ENCODE measurements around the gene MTCL1. TPM values are rescaled to one million over a fixed set of nuclear protein-coding genes. Genes with fewer than 3 reads are reported as not detected.
"Not testable (repeated sequence)": the region's sequence is repeated elsewhere in the genome, so short reads cannot be mapped to it uniquely, and the experiment has no call there.

Gene MTCL1
- total RNA-seq, 2 experiments from 2014 or later = 0.14 to 0.43 TPM

GRCh38 chr18:8757396-8757997 lies 52.1 kb downstream of the MTCL1 start:
- peaks cover 10% of the 10 kb centered on the region for H3K9me3 Mint-ChIP-seq
- H3K4me1 Mint-ChIP-seq = peaks cover 20% of the 10 kb centered on the region
- no peak overlapping the region for H3K4me3 Mint-ChIP-seq
- peaks cover 1% of the 10 kb centered on the region for H3K36me3 Mint-ChIP-seq
- peaks cover 20% of the 10 kb centered on the region for H3K27me3 Mint-ChIP-seq
- H3K27ac Mint-ChIP-seq = no peak overlapping the region
- DNase-seq = no peak

DNA sequence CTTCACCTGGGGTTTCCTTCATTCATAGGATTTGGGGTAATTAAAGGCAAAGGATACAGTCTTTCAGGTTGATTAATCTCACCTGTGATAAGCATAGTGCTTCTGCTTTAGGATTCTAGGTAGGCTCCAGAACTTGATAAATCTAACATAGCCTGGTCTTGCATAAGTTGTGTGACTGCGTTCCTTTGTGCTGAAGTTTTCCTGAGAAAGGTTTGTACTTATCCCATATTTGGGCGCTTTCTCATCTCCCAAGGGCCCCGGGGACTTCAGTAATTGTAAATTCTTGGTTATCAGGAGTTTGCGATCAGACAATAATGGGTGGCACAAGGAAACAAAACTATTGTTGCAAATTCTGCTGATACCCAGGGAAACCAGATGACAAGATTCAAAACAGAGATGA lies 53.1 kb downstream of the MTCL1 start:
- Mint-ChIP-seq H3K4me3 (no peak overlapping the region), H3K9me3 (peaks cover 11% of the 10 kb centered on the region), H3K27me3 (peaks cover 20% of the 10 kb centered on the region)

DNA sequence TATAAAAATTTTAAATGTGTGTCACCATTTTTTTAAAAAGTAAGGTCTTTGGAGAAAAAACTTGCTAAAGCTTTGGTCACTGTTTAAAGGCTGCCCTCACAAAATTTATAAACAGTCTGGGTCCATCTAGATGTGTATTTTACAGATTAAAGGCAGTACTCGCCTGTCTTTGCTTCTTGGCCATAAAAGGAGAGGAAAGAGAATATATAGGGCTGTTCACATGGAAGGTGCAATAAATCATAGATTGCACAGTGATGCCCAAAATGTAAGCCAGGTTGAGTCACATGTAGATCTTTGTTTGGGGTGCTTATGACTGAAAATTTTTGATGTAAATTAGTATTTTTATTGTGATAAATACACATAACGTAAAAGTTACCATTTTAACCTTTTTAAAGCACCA lies 55.6 kb downstream of the MTCL1 start:
- no peak overlapping the region for H3K4me3 Mint-ChIP-seq
- DNase-seq = no peak
- H3K9me3 Mint-ChIP-seq = peaks cover 11% of the 10 kb centered on the region
- peaks cover 2% of the 10 kb centered on the region for H3K36me3 Mint-ChIP-seq
- H3K27ac Mint-ChIP-seq = no peak overlapping the region
- H3K27me3 Mint-ChIP-seq = peaks cover 20% of the 10 kb centered on the region
- H3K4me1 Mint-ChIP-seq = peaks cover 1% of the 10 kb centered on the region

More for the DNA sequence above, 53.1 kb downstream of the MTCL1 start:
- Mint-ChIP-seq H3K36me3 (peaks cover 2% of the 10 kb centered on the region), H3K27ac (no peak overlapping the region), H3K4me1 (peaks cover 20% of the 10 kb centered on the region)
- no peak for DNase-seq

- DNase-seq, H3K4me1 Mint-ChIP-seq, H3K4me3 Mint-ChIP-seq, H3K27ac Mint-ChIP-seq, H3K36me3 Mint-ChIP-seq: not testable (repeated sequence)
- Mint-ChIP-seq H3K27me3 (peaks cover 20% of the 10 kb centered on the region), H3K9me3 (peaks cover 11% of the 10 kb centered on the region)
These were observed 56.2 kb downstream of the MTCL1 start for GRCh38 chr18:8761535-8761934.

GRCh38 chr18:8762968-8763367 lies 57.6 kb downstream of the MTCL1 start:
- H3K27me3 Mint-ChIP-seq = peaks cover 16% of the 10 kb centered on the region
- peaks cover 11% of the 10 kb centered on the region for H3K9me3 Mint-ChIP-seq
- no peak overlapping the region for H3K4me3 Mint-ChIP-seq
- H3K4me1 Mint-ChIP-seq = no peaks in the 10 kb centered on the region
- DNase-seq = no peak
- peaks cover 2% of the 10 kb centered on the region for H3K36me3 Mint-ChIP-seq
- no peak overlapping the region for H3K27ac Mint-ChIP-seq

DNA sequence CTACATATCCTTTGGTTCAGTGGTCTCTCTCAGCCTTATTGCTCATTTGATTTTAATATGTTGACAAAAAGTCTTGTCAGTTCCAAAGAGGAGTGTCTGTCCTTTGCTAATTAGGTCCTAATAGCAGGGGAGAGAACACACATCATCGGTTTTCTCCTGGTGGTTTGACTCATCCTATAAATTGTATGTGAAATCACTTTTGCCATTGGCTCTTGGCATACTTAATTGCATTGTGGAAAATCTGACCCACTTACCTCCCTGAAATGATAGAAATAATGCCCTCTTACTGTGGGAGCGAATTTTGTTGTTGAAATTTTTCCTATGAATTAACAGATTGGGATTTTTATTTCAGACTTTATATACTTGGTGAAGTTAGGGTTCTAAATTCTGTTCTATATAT lies 58.3 kb downstream of the MTCL1 start:
- peaks cover 9% of the 10 kb centered on the region for H3K27me3 Mint-ChIP-seq
- H3K4me3 Mint-ChIP-seq = no peak overlapping the region
- no peaks in the 10 kb centered on the region for H3K4me1 Mint-ChIP-seq
- H3K36me3 Mint-ChIP-seq = peaks cover 2% of the 10 kb centered on the region
- DNase-seq = no peak
- H3K27ac Mint-ChIP-seq = no peak overlapping the region
- peaks cover 11% of the 10 kb centered on the region for H3K9me3 Mint-ChIP-seq

DNA sequence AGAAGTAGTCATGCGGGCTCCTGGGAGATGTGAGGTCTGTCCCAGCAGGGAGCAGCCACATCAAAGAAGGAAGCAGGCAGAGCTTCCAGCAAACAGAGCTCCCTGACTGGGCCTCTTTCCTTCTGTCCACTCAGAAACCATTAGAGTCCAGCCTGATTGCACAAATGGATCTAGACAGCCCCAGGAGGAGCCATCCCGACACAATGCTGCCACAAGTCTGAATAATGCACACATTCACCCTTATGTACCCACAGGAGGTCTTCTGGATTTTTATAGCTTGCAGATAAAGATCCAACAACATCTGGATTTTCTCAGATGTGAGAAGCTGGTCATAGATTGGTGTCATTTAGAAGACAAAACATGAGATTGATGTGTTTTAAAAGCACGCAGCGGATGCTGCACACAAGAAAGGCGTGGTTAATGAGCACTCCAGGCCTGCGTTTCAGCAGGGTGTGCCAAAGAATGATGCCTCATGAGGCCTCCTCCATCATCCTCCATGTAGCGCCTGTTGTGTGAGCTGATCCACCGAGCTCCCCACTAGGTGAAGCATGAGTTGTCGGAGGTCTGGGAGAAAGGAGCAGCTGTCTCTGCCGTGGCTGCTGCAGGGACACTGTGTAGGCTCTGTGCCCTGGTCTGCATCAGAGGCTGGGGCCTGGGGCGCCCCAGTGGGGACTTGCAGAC lies 60.6 kb downstream of the MTCL1 start:
- Mint-ChIP-seq H3K9me3 (peaks cover 11% of the 10 kb centered on the region), H3K4me1 (no peaks in the 10 kb centered on the region), H3K27me3 (no peaks in the 10 kb centered on the region), H3K36me3 (peaks cover 2% of the 10 kb centered on the region), H3K27ac (no peak overlapping the region), H3K4me3 (no peak overlapping the region)
- no peak for DNase-seq

DNA sequence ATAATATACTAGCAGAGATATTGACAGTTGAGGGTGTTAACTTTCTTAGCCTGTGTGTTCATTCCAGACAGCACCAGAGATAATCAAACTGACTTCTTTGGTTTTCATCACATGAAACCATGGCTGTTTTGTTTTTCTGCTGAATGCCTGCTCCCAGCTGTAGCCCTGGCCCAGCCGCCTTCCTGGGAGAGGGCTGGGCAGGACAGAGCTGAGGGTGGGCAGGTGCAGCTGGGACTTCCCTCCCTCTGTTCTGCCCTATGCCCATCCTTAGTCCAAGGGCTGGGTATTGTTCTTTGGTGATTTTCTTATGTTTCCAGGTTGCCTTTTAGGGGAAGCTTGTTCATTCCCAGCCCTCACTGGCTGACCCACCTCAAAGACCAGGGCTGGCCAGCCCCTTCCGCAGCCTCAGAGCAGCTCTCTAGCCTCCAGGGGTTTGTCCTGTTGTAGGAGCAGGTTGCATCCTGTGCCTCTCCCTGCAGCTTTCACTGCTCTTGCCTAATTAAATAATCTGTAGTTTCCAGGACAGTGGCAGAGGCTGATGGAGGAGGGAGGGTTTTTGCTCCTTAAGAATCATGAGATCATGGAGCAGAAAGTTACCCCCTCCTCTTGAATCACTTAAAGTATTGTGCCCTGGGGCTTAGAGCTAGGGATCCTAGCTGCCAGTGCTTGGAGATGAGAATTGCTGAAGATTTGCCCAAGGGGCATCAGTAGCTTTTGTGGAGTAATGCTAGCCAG lies 61.4 kb downstream of the MTCL1 start:
- Mint-ChIP-seq H3K4me3 (no peak overlapping the region), H3K27ac (no peak overlapping the region), H3K4me1 (no peaks in the 10 kb centered on the region), H3K27me3 (no peaks in the 10 kb centered on the region), H3K36me3 (peaks cover 2% of the 10 kb centered on the region), H3K9me3 (peaks cover 8% of the 10 kb centered on the region)
- DNase-seq = no peak

DNA sequence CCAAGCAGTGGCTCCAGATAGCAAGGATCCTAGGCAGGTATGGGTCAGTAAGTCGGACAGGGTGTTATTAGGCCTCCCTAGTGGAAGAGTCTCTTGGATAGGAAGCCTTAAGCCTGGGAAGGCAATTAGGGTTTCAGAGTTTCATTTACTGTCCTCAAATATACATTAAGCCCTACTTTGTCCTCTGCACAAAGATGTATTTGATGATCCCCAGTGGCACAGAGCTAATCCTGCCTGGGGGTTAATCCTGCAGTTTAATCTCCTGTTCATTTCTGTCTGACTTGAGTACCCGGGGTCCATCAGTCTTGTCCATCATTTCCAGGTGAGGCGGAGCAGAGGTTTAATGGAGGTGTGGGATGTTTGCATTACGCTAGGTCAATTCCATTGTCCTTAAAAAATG lies 62.0 kb downstream of the MTCL1 start:
- Mint-ChIP-seq H3K36me3 (peaks cover 2% of the 10 kb centered on the region), H3K4me1 (no peaks in the 10 kb centered on the region), H3K27ac (no peak overlapping the region), H3K9me3 (peaks cover 2% of the 10 kb centered on the region), H3K27me3 (no peaks in the 10 kb centered on the region), H3K4me3 (no peak overlapping the region)
- no peak for DNase-seq

DNA sequence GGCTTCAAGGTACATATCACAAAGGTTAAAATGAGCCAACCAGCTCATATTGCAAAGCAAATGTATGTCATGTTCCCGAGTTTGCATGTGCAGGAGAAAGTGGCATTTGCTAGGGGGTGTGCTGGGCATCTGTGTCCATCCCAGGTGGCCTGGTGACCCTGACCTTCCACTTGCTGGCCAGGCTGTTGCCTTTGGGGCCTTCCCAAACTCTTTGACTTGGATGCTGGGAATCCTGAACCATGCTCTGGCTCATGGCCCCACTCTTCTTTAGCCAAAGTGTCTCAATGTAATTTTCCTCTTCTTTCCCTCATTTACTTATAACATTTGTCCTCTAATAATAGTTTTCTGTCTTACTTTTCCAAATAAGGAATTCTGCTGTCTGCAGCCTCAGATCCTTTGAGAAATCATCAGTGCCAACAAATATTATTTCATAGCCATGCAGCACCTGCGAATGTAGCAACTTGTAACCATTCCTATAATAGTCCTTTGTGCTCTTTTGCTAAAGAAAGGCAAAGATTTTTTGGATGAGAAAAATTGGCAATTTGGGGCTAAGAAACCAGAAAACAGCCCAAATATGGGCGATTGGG lies 64.2 kb downstream of the MTCL1 start:
- Mint-ChIP-seq H3K4me3 (no peak overlapping the region), H3K36me3 (no peaks in the 10 kb centered on the region), H3K27ac (no peak overlapping the region), H3K4me1 (no peaks in the 10 kb centered on the region), H3K27me3 (no peaks in the 10 kb centered on the region), H3K9me3 (no peaks in the 10 kb centered on the region)
- DNase-seq = no peak

DNA sequence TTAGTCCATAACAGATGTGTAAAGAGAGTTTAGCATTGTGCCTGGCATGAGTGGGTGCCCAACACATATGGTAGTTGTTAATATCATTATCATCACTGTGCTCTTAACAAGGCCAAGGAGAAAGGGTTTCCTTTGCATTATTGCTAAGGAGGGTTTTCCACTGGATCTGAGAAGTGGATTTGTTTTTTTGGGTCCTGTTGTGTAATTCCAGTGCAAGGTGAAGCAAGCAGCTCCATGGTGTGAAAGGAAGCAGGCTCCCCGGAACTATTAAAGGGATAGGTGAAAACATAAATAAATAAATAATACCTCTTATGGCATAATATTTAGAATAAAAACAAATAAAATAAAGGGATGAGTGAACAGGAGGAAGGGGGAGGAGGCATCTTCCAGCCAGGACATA lies 65.3 kb downstream of the MTCL1 start:
- Mint-ChIP-seq H3K9me3 (no peaks in the 10 kb centered on the region), H3K4me3 (no peak overlapping the region), H3K36me3 (no peaks in the 10 kb centered on the region), H3K27me3 (no peaks in the 10 kb centered on the region), H3K4me1 (no peaks in the 10 kb centered on the region), H3K27ac (no peak overlapping the region)
- no peak for DNase-seq

- Mint-ChIP-seq H3K4me3 (no peak overlapping the region), H3K9me3 (no peaks in the 10 kb centered on the region), H3K36me3 (no peaks in the 10 kb centered on the region), H3K27ac (no peak overlapping the region), H3K4me1 (no peaks in the 10 kb centered on the region), H3K27me3 (no peaks in the 10 kb centered on the region)
- DNase-seq = no peak
These were observed 66.6 kb downstream of the MTCL1 start for GRCh38 chr18:8771930-8772329.

DNA sequence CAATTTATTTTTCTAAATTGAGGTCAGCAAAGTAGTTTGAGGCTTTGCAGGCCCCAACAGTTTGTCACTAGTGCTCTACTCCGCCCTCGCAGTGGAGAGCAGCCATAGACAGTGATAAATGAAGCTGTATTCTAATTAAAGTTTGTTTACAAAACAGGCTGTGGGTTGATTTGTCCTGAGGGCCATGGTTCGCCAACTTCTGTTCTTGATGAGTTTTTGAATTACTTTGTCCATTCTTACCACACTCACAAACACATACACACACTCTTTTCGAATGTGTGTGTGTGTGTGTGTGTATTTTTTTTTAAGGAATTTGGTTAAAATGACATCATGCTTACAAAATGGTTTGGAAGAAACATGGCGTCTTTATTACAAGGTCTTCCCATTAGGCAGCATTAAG lies 68.6 kb downstream of the MTCL1 start:
- H3K4me3 Mint-ChIP-seq = no peak overlapping the region
- no peak for DNase-seq
- no peak overlapping the region for H3K27ac Mint-ChIP-seq
- no peaks in the 10 kb centered on the region for H3K27me3 Mint-ChIP-seq
- no peaks in the 10 kb centered on the region for H3K4me1 Mint-ChIP-seq
- H3K9me3 Mint-ChIP-seq = no peaks in the 10 kb centered on the region
- H3K36me3 Mint-ChIP-seq = no peaks in the 10 kb centered on the region

DNA sequence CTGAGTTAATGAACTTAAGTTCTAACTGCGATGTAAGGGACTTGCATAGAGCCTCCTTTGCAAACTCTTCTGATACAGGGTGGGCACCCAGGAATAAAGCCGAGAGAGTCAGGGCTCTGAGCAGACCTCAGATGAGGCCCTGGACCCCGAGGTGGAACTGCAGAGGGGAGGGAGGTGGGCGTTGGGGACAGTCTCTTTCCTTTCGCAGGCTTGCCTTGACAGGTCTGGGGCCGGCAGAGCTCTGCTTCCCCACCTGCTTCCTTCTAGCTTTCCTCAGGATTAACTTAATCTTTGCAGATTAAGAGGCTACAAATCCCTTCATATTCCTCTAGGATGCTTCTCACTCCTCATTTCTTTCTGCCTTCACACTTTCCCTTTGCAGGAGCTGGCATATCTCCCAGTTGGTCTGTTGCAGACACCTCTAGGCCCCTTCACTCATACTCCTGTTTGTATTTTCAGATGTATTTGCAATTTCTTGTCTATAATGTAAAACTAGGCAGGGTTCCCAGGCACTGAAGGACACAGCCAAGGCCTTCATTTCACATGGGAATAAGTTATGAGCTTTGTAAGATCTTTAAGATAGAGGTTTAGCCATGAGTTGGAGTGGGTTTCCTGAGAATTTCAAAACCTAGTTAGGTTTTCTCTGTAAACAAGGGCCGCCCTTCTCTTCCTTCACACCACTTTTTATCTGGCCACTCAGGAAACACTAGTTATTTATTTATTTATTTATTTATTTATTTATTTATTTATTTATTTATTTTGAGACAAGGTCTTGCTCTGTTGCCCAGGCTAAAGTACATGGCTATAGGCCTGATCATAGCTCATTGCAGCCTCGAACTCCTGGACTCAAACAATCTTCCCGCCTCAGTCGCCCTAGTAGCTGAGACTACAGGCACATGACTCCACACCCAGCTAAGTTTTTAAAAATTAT lies 70.9 kb downstream of the MTCL1 start:
- no peaks in the 10 kb centered on the region for H3K27me3 Mint-ChIP-seq
- no peak overlapping the region for H3K27ac Mint-ChIP-seq
- H3K4me1 Mint-ChIP-seq = no peaks in the 10 kb centered on the region
- no peak for DNase-seq
- H3K36me3 Mint-ChIP-seq = no peaks in the 10 kb centered on the region
- no peak overlapping the region for H3K4me3 Mint-ChIP-seq
- H3K9me3 Mint-ChIP-seq = no peaks in the 10 kb centered on the region

Measured in activated naive CD8-positive, alpha-beta T cell treated with anti-CD3 and anti-CD28 coated beads for 36 hours (primary cell).